Pancreas (tissue), 10 donors: ENCODE results near the gene ARID3A. TPM values are rescaled to one million over a fixed set of nuclear protein-coding genes. Genes with fewer than 3 reads are reported as not detected.

Experiments used
- ATAC-seq, 4 donors: fragments of 200-7000 bp; cut with Tn5 transposase; one replicate each; pipeline versions ENCODE4 v1.8.0 to v1.9.1; 2020; ENCODE audit warnings: mild to moderate bottlenecking in 4 of 4, moderate library complexity in 4 of 4
- DNase-seq, 6 donors: peaks; one replicate each; pipeline ENCODE4 v3.0.0-alpha.2; 2020
- FAIRE-seq: peaks from 2 replicates; lab custom pipeline; 2012; peaks lifted over from hg19 to GRCh38; lab: Jason Lieb, UNC
- H3K27ac ChIP-seq, 4 donors: fragments of 200-600 bp; sonication (generic); 1 replicate in 3 of 4; 2 replicates in 1 of 4; pipeline versions ENCODE4 v1.5.0 to v1.8.0; 2020
- H3K27me3 ChIP-seq, 4 donors: fragments of 200-600 bp; one replicate each; pipeline ENCODE4 v1.8.0; 2021
- H3K36me3 ChIP-seq, 3 donors: fragments of 200-600 bp; sonication (generic) in 1 of 3; one replicate each; pipeline versions ENCODE4 v1.5.0 to v1.8.0; 2020 to 2021
- H3K4me1 ChIP-seq, 3 donors: fragments of 200-600 bp; one replicate each; pipeline ENCODE4 v1.8.0; 2021
- H3K4me3 ChIP-seq, 4 donors: fragments of 200-600 bp; sonication (generic) in 2 of 4; one replicate each; pipeline versions ENCODE4 v1.5.0 to v1.8.0; 2020 to 2021
- H3K9me3 ChIP-seq, 4 donors: fragments of 200-600 bp; one replicate each; pipeline ENCODE4 v1.8.0; 2021
- CTCF ChIP-seq, 4 donors: fragments of 200-600 bp; sonication (generic) in 3 of 4; IDR thresholded peaks; one replicate each; pipeline versions ENCODE4 v1.5.0 to v1.8.0; 2021; ENCODE audit warnings: antibody characterized with exemption in 4 of 4
- WGBS, 2 donors: extraction: QIAGEN DNeasy Blood & Tissue Kit; methylation state at CpG; one replicate each; pipeline ENCODE4 v1.1.7; 2013; 5-methylcytosine and 5-hydroxymethylcytosine counted together
- intact Hi-C, 3 donors: fragments of 100-400 bp; cut with DNase I; formaldehyde crosslinking; loops; one replicate each; pipeline versions ENCODE4 v1.11.1 to v1.14.2; 2022
- polyA plus RNA-seq, 2 donors: library from polyadenylated mRNA; stranded (reverse); fragments of 200-250 nt; gene quantifications; one replicate each; pipeline ENCODE4 v1.2.3, GENCODE V29; 2013
- total RNA-seq, 6 donors: library from RNA; stranded (reverse); fragmentation: NEBNext Ultra II Directional in 4 of 6; extraction: Animal tissue kit (Norgen Biotek cat#: 25700) in 4 of 6; gene quantifications; one replicate each; pipeline versions ENCODE4 v1.2.1 to v1.2.4, GENCODE V29; 2021 to 2023
- donor health status: healthy with polysubstance abuse.
- donor health status: DM: no; HTN: no; CAD: no; lungs with moderate emphysema.
- donor health status: DM: no; HTN: no; CAD: no.
- donor health status: control.
- donor health status: control.
- donor health status: Bipolar disorder and iron deficiency.
- donor health status: DM: yes; HTN: yes; CAD: no.
- donor health status: DM: no; HTN: no; CAD: no.
- donor health status: DM: no; HTN: no; CAD: no.
- donor health status: DM: yes; HTN: yes; CAD: no.

Gene ARID3A
- total and polyA plus RNA-seq, 8 donors, result 4.6 to 8.5 (median 7.1) TPM

DNA sequence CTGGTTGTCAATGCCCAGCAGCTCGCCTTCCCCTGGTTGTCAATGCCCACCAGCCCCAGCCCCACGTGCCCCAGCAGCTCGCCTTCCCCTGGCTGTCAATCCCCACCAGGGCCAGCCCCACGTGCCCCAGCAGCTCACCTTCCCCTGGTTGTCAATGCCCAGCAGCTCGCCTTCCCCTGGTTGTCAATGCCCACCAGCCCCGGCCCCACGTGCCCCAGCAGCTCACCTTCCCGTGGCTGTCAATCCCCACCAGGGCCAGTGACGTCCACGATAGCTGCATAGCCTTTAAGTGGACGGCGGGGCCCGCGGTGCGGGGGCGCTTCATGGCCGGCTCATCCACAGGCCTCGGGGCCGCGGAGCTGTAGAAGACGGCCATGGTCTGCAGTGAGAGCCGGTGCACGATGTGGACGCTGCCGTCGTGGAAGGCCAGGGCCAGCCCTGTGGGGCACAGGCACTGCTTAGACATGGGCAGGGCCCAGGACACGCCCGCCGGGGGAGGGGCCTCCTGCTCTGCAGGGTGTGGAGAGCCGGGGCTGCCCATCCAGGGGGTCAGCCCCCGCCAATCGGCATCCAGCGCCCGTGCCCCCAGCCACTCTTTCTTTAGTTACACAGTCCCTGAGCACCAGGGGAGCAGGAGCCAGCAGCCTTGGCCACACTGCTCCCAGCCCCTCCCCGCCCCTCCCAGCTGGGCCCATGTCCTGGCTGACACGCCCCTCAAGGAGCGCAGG, 46.0 kb upstream of the ARID3A start:
- no peaks in the 10 kb centered on the region for H3K4me1 ChIP-seq
- DNase-seq (peak in 1 of 6 donors; percentile 86), FAIRE-seq (no peak), ATAC-seq (no peak)
- peaks cover 0 to 46% (median 12%) of the 10 kb centered on the region in 3 donors for H3K36me3 ChIP-seq
- no peaks in the 10 kb centered on the region for H3K9me3 ChIP-seq
- 87 to 90% methylated on average over 34 to 37 of the region's 37 CpGs for WGBS, 2 donors
- intact Hi-C loops, result no loop called here
- H3K27me3 ChIP-seq, result no peaks in the 10 kb centered on the region
- no peak overlapping the region for H3K4me3 ChIP-seq
- H3K27ac ChIP-seq, result no peak overlapping the region
- no peak for TF ChIP-seq CTCF (IDR thresholded peaks at IDR 0.05)

GRCh38 chr19:881385-882071, 44.3 kb upstream of the ARID3A start:
- peaks cover 0 to 53% (median 12%) of the 10 kb centered on the region in 3 donors for H3K36me3 ChIP-seq
- H3K27ac ChIP-seq, result no peak overlapping the region
- no peaks in the 10 kb centered on the region for H3K4me1 ChIP-seq
- FAIRE-seq, result no peak
- intact Hi-C loops, result no loop called here
- H3K27me3 ChIP-seq, result no peaks in the 10 kb centered on the region
- 98% methylated on average over 34 of the region's 34 CpGs for WGBS, 2 donors
- ATAC-seq, result no peak
- TF ChIP-seq CTCF (IDR thresholded peaks at IDR 0.05), result no peak
- no peak overlapping the region for H3K4me3 ChIP-seq
- DNase-seq, result peak in 1 of 6 donors; percentile 54
- H3K9me3 ChIP-seq, result no peaks in the 10 kb centered on the region

DNA sequence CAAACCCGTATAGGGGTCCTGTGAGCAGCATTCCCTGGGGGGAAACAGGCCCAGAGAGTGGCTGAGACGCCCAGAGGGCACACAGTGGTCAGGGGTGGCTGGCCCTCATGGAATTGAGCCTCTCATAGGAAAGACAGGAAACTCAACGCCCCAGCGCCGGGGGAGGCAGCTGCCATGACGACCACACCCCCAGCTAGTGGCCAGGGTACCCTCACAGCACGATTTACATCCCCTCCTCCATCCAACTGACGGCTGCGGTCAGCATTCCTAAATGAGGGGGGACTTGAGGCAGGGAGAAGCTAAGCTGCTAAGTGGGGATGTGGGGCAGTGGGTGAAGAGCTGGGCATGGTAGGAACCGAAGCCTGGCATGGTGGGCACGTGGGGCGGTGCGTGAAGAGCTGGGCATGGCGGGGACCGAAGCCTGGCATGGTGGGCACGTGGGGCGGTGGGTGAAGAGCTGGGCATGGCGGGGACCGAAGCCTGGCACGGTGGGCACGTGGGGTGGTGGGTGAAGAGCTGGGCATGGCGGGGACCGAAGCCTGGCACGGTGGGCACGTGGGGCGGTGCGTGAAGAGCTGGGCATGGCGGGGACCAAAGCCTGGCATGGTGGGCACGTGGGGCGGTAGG, 42.9 kb upstream of the ARID3A start:
- FAIRE-seq (no peak), ATAC-seq (no peak)

GRCh38 chr19:883661-884211, 42.1 kb upstream of the ARID3A start:
- no peak overlapping the region for H3K4me3 ChIP-seq
- intact Hi-C loops, result no loop called here
- WGBS, 2 donors, result 94 to 96% methylated on average over 22 of the region's 22 CpGs
- FAIRE-seq, result no peak
- H3K27me3 ChIP-seq, result no peaks in the 10 kb centered on the region
- H3K9me3 ChIP-seq, result no peaks in the 10 kb centered on the region
- DNase-seq, result peak in 2 of 6 donors; percentile 59 to 63
- no peaks in the 10 kb centered on the region for H3K4me1 ChIP-seq
- TF ChIP-seq CTCF (IDR thresholded peaks at IDR 0.05), result no peak
- no peak overlapping the region for H3K27ac ChIP-seq
- peak; percentile 17 to 38 (median 27) for ATAC-seq
- peaks cover 0 to 56% (median 12%) of the 10 kb centered on the region in 3 donors for H3K36me3 ChIP-seq

More for the DNA sequence above, 42.9 kb upstream of the ARID3A start:
- Histone ChIP-seq H3K36me3 (peaks cover 0 to 51% (median 12%) of the 10 kb centered on the region in 3 donors), H3K9me3 (no peaks in the 10 kb centered on the region), H3K4me1 (no peaks in the 10 kb centered on the region), H3K27me3 (no peaks in the 10 kb centered on the region), H3K4me3 (no peak overlapping the region), H3K27ac (no peak overlapping the region)
- 95 to 96% methylated on average over 22 to 24 of the region's 30 CpGs for WGBS, 2 donors
- no peak for TF ChIP-seq CTCF (IDR thresholded peaks at IDR 0.05)
- intact Hi-C loops, result no loop called here
- peak in 1 of 6 donors; percentile 58 for DNase-seq
